HG03520 (cell line): ENCODE data around the gene PHKG1.
"Not testable (repeated sequence)": the region's sequence is repeated elsewhere in the genome, so short reads cannot be mapped to it uniquely, and the experiment has no call there.

ENCODE experiments used
- ATAC-seq: cut with Tn5 transposase; IDR thresholded peaks from one replicate; pipeline ENCODE4 v1.9.1; 2021; ENCODE audit warnings: mild to moderate bottlenecking, moderate library complexity; ENCODE audit not compliant: unreplicated experiment

Gene PHKG1

GRCh38 chr7:56046721-56047445 is 45.9 kb downstream of the PHKG1 start:
- ATAC-seq, result no peak

GRCh38 chr7:56045758-56046157 is 47.0 kb downstream of the PHKG1 start:
- not testable (repeated sequence) for ATAC-seq

- ATAC-seq, result no peak
Measured at GRCh38 chr7:56040730-56041129, 52.0 kb downstream of the PHKG1 start.

- ATAC-seq, result peak; percentile 93
Measured at GRCh38 chr7:56033671-56034432, 58.9 kb downstream of the PHKG1 start.

- not testable (repeated sequence) for ATAC-seq
Measured at GRCh38 chr7:56032578-56032977, 60.2 kb downstream of the PHKG1 start.

GRCh38 chr7:56031556-56031955 is 61.2 kb downstream of the PHKG1 start:
- ATAC-seq, result not testable (repeated sequence)

- ATAC-seq, result no peak
Measured at GRCh38 chr7:56030340-56030739, 62.4 kb downstream of the PHKG1 start.
